NOMO-1 treated with dmso at 0.1 percent for 144 hours (cell line): ENCODE results near the gene CKAP2L.
"Not testable (repeated sequence)": the region's sequence is repeated elsewhere in the genome, so short reads cannot be mapped to it uniquely, and the experiment has no call there.

ENCODE experiments used
- DNase-seq: peaks from one replicate; lab custom pipeline; 2025; ENCODE audit not compliant: unreplicated experiment; lab: John Stamatoyannopoulos, UW

Gene CKAP2L

DNA sequence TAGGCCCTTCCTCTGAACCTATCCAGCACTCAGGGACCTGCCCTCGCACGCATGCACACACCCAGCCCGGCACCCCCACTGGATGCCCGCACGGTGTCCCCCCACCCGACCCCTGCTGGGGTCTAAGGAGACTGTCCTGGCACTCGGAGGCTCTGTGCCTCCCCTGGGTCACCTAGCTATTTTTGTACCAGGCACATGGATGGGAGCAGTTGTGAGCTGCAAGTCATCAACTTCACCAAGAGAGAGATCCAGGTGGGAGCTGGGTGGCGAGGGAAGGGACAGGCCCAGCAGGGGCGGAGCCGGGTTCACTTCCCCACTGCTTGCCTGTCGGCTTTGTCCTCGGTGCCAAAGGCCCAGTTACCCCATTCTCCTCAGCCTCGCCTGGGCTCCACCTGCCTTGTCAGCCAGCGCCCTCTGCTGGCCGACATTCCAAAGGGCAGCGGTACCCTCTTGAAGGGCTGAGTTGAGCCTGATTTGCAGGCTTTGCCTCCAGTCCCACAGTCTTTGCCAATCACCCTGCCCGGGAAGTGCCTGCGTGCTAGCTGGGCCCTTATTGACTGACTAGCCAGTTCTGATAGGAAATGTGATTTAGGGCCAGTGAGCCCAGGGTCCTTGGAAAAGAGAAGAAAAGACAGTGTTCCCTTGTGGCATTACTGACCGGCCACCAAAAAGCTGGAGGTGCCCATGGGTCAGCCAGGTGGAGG lies 37.8 kb downstream of the CKAP2L start:
- peak; percentile 88 for DNase-seq

DNA sequence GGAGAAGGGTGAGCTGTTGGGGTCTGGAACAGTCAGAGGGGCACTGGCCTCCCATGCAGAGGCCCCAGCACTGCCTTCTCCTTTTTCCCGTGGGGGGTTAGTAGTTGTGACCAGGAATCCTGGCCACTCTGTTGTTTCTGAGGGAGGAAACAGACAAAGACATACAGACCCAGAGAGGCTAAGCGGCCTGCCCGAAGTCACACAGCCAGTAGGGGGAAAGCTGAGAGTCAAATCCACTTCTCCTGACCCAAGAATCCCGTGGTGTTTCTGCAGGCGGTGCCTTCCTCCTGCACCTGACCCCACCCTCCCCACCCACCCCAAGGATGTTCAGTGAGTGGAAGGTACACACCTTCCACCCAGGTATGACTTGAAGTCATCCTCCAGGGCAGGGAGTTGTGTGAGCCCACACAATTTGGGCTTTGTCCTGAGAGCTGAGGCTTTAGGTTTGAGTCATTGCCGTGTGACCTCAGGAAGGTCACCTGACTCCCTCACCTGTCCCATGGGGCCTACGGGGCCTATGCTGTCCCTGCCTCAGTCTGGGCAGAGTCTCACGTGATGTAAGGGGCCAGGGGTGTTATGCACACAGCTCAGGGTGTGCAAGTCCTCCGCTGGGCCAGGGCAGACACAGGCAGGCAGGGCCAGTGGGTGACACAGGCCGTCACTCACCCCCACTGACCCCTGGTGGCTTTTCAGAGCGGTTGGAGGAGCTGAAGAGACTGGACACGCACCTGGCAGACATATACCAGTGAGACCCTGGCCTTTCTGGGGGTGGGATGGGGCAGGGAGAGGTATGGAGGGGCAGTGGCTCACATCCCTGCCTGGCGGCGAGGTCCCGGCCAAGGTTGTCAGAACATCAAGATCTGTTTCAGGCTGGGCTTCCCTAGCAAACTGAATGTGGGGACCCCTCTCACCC lies 38.6 kb downstream of the CKAP2L start:
- no peak for DNase-seq

DNA sequence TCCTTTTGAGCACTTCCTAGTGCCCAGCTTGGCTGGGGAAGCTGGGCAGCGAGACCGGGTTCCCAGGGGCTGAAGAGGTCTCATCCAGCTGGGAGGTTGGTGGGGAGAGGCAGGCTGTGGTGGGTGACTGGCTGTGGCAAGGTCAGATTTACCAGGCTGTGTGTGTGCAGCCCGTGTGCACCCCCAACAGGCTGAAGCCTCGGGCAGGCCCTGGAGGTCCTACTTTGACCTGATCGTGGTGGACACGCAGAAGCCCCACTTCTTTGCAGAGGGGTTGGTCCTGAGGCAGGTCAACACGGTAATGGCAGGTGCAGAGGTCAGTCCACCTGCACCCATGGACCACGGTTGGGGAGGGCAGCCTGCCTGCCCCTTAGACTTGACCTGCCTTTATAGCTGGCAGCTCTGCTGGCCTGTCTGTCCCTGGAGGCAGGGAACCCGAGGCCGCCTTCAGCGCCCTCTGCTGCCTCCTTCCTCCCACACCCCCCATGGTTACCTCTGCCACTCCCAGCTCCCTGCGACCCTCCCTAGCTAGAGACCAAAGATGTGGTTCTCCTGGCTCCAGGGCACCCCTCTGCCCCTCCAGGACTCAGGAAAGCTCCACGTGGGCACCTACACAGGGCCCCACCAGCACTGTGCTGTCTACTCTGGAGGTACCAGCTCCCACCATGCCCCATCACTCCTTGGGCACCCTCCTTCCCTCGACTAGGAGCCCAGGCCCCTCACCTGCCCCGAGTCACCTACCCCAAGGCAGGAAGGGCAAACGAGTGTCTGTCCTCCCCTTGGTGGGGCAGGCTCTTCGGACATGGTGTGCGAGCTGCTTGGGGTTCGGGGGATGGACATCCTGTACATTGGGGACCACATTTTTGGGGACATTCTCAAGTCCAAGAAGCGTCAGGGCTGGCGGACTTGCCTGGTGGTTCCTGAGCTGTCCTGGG lies 39.6 kb downstream of the CKAP2L start:
- peak; percentile 13 for DNase-seq

DNA sequence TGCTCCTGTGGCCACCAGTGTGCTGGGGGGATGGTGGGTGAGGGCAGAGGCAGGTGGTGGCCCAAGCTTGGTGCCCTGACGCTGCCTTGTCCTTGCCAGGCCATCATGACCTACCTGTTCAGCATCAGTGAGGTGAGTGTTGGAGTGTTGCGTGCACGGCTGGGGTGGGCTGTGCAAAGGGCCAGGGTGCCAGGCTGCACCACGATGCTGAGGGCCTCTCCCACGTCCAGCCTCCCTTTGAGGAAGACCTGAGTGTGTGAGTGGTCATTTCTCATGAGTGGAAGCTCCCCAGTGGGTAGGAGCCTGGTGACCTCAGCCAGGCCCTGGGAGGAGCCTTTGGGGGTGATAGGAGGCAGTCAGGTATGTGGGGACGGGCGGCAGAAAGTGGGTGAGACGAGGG lies 40.4 kb downstream of the CKAP2L start:
- DNase-seq, result no peak

DNA sequence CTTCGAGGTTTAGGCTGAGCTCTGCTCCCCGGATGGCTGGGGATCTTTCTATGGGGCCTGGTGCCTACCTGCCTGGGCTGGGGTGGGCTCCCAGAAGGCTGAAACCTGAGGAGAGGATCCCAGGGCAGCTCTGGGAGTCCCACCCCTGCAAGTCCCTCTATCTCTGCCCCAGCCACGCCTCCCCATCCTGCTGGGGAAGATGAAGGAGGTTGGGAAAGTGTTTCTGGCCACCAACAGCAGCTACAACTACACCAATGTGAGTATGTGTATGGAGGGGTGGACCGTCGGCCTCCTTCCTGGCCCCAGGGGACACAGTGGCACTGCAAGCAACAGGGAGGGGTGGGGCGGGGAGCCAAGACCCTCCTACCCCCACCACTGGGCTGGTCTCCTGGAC lies 40.9 kb downstream of the CKAP2L start:
- no peak for DNase-seq

DNA sequence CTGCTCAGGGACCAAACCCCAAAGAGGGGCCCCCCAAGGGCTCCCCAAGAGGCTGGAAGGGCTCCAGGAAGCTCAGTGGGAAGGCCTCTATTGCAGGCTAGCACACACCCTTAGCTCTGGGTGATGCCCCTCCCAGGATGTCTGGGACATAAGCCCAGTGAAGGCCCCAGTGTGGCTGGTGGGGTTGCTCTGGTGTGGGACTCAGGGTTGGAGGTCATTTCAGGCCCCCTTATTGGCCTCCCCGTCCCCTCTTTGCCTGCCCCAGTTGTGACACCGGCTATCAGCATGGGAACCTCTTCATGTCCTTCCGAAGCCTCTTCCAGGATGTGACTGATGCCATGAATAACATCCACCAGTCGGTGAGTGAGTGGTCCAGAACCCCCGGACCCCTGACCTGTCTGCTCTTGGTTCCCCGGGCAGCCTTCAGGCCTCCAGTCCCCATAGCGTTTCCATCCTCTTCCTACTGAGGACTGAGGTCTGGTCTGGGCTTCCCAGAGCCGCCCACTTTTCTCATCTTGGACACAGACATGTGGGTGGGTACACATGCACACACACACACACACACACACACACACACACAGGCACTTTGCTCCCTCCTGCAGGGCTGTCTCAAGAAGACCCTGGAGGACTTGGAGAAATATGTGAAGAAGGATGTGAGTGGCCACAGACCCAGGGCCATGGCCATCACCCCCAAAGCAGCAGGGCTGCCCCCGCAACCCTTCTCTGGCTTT lies 41.4 kb downstream of the CKAP2L start:
- DNase-seq, result no peak

DNA sequence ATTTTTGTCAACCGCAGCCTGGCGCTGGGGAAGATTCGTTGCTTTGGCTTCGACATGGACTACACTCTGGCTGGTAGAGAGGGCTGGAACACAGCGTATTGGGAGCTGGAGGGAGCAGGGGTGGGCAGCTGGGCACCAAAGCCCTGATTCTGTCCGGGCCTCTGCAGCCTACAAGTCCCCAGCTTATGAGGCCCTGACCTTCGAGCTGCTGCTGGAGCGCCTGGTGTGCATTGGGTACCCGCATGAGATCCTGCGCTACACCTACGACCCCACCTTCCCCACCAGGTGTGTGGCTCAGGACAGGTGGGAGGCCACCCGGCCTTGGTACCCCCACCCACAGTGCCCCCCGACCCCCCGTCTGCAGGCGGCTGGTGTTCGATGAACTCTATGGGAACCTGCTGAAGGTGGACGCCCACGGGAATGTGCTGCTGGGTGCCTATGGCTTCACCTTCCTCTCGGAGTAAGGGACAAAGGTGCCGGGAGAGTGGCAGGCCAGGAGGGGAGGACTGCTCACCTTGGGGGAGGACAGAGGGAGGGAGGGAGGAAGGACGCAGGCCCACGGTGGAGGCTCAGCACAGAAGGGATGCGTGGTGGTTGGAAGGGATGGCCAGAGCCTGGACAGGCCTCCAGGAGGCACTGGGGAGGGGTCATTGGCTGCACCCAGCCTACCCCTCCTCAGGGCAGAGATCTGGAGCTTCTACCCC lies 42.4 kb downstream of the CKAP2L start:
- DNase-seq, result no peak

DNA sequence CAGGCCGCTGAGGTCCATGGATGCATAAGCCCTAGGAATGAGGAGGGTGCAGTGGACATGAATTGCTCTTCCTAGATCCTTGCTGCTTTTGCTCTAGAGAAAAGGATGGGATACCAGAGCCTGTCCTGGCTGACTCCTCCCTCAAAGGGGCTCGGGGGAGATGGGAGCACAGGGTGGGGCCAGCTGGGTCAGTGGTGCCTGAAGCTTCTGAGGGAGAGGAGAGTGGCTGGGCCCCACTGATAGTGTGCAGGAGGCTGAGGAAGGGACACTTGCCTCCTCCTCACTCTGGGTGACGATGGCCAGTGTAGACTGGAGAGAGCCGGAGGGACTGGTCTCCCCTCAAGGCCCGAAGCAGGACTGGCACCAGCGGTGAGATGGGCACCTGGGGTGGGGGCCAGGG lies 43.6 kb downstream of the CKAP2L start, which contains the start of gene NT5DC4:
NT5DC4 (plus strand) TSS at position 236 of the 400 bp plus-strand sequence; CDS start at position 296, 60 bp downstream.
- no peak for DNase-seq

DNA sequence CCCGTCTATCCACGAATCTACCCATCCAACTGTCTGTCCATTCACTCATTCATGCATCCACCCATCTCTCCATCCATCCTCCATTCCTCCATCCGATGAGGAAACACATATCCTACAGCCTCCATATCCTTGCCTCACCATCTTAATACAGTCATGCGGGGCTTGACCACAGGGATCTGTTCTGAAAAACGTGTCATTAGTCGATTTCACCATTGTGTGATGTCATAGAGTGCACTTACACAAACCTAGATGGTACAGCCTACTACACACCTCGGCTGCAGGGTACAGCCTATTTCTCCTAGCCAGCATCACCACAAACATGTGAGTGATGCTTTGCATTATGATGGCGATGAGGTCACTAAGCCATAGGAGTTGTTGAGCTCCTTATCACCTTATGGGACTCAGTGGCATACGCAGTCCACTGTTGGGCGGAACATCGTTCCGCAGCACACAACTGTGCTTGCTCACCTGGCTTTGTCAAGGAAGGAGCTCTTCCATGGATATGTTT lies 45.5 kb downstream of the CKAP2L start:
- DNase-seq, result no peak

DNA sequence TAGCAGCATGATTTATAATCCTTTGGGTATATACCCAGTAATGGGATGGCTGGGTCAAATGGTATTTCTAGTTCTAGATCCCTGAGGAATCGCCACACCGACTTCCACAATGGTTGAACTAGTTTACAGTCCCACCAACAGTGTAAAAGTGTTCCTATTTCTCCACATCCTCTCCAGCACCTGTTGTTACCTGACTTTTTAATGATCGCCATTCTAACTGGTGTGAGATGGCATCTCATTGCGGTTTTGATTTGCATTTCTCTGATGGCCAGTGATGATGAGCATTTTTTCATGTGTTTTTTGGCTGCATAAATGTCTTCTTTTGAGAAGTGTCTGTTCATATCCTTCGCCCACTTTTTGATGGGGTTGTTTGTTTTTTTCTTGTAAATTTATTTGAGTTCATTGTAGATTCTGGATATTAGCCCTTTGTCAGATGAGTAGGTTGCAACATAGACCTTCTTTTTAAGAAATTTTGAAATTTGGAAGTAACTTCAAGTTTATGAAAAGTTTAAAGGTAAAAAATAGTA lies 47.5 kb downstream of the CKAP2L start:
- DNase-seq, result not testable (repeated sequence)

DNA sequence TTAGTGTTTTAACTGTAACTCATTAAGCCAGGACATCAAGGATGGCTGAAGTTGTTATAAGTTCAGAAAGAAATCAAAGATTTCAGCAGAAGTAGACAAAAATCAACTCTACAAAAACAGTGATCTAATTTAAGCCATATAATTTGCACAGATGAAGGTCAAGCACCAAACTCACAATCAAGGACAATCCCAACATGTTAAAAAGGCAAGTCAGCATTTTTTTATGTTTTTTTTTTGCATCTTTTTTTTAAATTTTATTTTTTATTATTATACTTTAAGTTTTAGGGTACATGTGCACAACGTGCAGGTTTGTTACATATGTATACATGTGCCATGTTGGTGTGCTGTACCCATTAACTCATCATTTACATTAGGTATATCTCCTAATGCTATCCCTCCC lies 48.3 kb downstream of the CKAP2L start:
- DNase-seq, result not testable (repeated sequence)

DNA sequence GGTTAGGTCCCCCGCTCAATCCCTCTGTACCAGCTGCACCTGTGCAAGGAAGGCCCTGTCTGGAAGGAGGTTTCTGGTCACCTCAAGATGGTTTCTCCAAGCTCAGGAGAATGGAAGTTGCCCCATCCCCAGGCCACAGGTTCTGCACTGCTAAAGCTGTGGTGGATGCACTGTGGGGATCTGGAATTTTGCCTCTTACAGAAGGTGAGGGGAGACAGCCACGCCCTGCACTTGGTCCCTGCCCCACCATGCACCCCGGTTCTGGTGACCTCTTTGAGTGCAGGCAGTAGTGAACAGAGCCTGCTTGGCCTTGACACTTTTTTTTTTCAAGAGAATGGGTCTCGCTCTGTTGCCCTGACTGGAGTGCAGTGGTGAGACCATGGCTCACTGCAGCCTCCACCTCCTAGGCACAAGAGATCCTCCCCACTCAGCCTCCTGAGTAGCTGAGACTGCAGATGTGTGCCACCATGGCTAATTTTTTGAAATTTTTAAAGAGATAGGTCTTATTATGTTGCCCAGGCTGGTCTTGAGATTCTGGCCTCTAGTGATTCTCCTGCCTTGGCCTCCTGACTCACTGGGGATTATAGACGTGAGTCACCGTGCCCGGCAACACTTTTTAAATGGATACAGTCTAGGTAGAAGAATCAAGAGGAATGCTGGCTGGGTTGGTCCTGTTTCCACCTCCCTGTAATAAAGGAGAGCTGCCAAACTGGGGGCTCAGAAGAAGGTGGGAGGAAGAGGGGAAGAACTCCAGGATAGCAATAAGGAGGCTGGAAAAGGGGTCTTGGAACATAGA lies 49.4 kb downstream of the CKAP2L start:
- DNase-seq, result no peak

DNA sequence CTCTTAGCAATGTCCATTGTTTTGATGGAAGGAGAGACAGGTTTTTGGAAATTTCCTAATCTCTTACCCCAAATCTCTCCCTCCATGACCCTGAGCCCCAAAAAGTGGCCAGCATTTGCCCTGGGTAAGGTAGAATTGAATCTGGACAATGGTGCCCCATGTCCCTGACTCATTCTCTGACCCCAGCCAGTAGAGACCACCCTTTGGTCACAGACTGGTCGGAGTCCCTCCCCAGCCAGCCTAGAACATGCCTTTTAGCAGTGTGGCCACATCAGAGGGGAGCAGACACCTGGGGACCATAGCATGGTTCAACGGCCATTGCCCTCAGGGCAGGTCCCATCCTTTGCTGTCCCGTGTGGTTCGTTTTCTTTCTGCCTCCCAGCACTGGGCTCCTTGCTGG lies 50.1 kb downstream of the CKAP2L start:
- no peak for DNase-seq

DNA sequence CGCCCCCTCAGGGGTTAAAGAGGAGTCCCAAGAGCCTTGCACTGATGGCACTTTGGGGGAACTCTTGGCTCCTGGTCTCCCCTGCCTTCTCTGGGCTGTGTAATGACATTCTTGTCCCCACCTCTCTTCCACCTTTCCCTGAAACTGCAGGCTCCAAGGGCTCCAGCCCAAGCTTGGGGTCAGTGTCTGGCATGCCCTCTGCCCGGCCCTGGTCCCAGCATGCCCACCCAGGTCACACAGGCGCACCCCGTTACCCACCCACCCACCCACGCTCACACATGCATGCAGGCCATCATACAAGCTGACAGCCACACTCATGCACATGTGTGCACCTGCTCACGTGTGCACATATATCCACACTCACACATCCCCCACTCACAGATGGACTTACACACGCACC lies 50.5 kb downstream of the CKAP2L start:
- no peak for DNase-seq

DNA sequence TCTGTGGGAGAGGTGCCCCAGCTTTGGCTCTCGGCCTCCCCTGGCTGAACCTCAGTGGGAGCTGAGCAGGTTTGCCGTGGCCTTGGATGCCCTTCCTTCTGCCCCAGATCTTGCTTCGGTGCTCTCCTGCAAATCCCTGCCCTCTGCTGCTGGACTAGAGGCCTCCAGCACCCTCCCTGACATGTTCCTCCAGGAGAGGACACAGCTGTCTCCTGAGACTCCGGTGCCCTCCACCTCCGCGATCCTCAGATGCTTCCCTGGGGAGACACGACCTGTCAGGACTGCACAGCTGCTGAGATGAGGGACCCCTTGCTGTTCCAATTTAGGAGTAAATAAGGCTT lies 50.9 kb downstream of the CKAP2L start:
- DNase-seq, result no peak

DNA sequence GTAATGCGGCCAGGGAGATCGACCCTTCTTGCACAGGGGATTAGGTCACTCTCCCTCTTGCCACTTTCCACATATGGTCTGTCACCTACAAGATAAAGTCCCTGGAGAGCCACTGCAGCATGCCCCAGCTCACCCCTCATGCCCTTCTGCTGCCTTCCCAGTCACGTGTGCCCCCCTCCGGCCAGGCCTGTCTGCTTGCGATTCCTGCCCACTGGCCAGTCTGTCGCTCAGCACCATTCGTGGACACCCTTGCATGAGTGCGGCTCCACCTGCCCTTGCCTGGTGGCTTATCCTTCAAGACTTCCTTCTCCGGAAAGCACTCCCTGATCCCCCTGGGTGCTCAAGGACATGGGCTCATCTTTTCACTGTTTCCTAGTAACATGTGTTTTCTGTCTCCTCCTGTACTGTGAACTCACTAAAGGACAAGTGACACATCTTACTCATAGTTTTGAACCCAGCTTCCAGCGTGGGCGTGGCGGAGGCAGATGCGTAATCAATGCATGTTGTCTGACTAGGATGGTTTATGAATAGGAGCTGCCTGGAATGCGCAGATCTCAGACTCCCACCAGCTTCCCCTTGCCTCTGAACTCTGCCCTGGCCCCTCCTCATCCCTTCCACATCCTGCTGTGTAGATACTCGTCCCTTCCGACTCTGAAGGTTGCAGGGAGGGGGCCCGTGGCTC lies 51.4 kb downstream of the CKAP2L start:
- DNase-seq, result no peak

DNA sequence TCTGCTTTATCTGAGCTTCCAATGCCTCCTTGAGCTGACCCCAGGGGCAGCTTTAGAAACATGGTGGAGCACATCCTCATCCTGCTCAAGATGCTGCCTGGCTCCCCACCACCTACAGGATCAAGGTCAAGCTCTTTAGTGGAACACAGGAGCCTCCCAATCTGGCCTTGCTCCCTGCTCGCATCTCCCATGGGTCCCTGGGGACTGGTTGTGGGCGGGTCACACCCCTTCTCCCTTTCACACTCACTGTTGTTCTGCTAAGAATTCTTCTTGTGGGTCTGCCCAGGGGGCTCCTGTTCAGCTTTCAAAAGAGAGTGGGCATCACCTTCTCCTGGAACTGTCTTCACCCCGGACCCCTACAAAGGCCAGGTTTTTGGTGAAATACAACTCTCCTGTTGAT lies 51.9 kb downstream of the CKAP2L start:
- no peak for DNase-seq
